Thyroid gland (tissue), 4 donors: ENCODE data around the gene CLEC2L.

Experiments used
- POLR2A ChIP-seq, 2 donors: fragments of 450-650 bp; IDR thresholded peaks; one replicate each; pipeline ENCODE4 v1.6.1; 2017; ENCODE audit warnings: antibody characterized with exemption in 2 of 2, mild to moderate bottlenecking in 2 of 2, moderate library complexity in 1 of 2
- TF ChIP-seq, protein P1 (sequence below), 6 experiments: fragments of 200-600 bp in 3 of 6; fragments of 450-650 bp in 3 of 6; sonication (generic) in 3 of 6; IDR thresholded peaks; one replicate each; pipeline ENCODE4 v1.5.1; 2016 to 2019; ENCODE audit warnings: antibody characterized with exemption in 6 of 6, mild to moderate bottlenecking in 2 of 6, inconsistent platforms in 1 of 6, moderate library complexity in 1 of 6

DNA sequence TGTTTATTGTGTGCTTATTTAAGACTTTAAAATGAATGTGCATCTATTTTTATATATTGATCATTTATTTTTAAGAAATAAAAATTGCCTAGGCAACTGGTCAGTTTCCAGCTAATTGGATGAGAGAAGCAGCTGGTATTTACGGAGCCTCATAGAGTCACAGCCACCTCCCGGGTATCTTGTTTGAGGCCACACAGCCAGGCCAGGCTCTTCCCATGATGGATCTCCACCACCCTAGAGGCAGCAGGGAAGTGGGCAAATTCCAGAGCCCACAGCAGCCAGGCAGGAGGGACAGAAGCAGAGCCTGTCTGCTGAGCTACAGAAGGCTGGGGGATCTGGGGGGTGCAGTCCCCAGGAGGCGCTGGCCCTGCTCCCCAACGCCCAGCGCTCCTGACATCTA is 61.6 kb downstream of the CLEC2L start:
- TF ChIP-seq, protein P1, sequence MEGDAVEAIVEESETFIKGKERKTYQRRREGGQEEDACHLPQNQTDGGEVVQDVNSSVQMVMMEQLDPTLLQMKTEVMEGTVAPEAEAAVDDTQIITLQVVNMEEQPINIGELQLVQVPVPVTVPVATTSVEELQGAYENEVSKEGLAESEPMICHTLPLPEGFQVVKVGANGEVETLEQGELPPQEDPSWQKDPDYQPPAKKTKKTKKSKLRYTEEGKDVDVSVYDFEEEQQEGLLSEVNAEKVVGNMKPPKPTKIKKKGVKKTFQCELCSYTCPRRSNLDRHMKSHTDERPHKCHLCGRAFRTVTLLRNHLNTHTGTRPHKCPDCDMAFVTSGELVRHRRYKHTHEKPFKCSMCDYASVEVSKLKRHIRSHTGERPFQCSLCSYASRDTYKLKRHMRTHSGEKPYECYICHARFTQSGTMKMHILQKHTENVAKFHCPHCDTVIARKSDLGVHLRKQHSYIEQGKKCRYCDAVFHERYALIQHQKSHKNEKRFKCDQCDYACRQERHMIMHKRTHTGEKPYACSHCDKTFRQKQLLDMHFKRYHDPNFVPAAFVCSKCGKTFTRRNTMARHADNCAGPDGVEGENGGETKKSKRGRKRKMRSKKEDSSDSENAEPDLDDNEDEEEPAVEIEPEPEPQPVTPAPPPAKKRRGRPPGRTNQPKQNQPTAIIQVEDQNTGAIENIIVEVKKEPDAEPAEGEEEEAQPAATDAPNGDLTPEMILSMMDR (IDR thresholded peaks at IDR 0.05): no peak
- no peak for TF ChIP-seq POLR2A (IDR thresholded peaks at IDR 0.05)
